Measurements from ENCODE around the gene RABGAP1L.

Gene RABGAP1L

DNA sequence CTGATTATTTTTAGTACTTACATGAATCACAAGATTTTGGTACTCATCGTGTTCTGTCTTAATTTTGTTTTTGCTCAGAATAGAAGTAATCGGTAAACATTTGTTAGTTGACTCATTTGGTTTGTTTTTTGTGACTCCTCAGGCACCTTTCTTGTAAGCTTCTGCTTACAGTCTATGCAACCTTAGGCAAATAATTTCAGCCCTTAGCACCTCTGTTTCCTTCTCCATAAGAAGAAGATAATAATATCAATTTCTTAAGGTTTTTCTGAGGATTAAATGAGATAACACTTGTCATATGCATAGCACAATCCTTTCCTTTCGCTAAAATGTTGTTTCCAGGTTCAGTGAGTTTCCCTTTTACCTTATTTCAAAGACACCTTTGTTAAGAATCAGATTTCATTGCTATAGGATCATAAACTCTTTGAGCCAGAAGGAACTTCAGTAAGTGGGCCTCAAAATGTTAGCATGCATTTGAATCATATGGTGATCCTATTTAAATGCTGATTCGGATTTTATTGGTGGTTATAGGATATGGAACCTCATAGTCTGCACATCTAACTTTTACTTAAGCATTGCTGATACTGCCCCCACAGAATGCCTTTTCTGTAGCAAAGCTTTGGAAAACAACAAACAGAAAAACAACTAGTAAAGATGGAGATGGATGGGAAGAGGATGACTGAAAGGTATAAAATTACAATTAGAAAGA is 567.7 kb downstream of the RABGAP1L start:
- no peak for DNase-seq

DNA sequence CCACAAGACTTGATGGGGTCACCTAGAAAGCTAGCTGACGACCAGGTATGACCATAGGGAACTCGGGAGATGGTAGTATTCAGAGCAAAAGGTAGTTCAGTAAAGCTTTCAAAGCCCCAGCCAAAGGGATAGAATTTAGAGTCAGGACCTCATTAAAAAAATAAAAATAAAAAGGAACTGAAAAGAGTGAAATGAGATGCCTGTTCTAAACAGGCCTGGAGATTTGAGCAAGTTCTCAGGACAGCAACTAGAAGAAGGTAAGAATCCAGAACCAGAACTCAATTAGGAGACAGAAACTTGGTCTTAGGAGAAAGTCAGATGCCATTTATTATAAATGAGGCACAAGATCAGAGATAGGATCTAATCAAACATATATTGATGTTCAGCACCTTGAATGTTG is 575.0 kb downstream of the RABGAP1L start:
- no peak for DNase-seq

DNA sequence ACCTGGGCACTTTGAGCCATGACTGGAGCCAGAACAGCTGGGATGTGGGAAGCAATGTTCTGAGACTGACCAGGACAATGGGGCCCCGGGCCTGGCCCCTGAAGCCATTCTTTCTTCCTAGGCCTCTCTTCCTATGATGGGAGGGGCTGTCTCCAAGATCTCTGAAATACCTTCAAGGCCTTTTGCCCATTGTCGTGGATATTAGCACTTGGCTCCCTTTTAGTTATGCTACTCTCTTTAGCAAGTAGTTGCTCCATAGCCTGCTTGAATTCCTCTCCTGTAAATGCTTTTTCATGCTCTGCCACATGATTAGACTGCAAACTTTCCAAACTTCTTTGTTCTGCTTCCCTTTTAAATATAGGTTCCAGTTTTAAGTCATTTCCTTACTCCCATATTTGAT is 577.5 kb downstream of the RABGAP1L start:
- DNase-seq, result no peak

DNA sequence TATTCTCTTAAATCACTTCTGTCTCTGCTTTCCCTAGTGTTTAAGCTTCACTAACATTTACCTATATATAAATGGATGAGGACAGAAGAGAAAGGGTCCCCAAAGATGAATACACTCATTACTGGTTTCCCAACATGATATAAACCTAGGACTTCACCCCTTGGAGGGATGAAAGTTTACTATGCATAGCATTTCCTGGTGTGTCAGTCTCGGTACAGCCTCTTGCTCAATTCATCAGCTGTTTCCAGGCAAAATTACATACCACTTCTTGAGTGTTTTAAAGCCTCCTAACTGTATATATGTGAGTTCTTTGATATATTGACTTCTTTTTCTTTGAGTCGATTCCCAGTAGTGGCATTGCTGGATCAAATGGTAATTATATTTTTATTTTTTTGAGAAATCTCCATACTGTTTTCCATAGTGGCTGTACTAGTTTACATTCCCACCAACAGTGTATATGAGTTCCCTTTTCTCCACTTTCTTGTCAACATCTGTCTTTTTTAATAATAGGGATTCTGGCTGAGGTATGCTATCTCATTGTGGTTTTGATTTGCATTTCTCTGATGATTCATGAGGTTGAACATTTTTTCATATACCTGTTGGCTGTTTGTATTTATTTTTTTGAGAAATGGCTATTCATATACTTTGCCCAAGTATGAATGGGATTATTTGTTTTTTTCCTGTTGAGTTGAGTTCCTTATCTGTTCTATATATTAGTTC is 581.1 kb downstream of the RABGAP1L start:
- no peak for DNase-seq

DNA sequence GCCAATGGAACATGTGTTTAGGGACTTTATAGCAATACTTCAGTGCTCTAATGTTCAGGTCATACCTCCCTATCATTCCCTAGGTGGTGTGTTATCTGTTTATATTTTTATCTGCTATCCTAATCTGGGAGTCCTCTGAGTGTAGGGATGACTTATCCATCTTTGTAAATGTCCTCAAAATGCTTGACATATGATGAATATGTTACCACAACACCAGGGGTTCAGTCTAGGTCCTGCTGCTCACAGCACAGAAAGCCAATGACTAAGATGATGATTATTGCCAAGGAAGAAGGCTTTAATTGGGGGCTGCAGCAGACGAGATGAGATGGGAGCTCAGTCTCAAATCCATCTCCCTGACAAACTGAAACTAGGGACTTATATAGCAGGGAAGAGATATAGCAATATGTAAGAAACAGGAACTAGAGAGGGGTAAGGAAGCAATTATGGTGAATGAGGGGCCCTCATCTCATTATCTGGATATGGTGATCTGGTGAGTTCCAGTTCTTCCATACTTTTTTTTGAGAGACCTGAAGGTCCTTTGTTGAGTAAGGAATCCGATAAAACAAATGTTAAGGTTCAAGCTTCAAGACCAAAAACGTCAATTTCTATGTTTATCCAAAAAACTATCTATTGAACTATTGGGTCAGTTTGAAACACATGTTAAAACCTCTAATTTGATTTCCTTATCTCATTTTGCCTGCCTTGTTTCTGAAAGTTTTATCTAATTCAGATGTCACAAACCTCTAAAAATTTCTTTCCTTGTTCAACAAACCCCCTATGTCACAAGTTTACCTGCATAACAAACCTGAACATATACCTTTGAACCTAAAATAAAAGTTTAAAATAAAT is 583.7 kb downstream of the RABGAP1L start:
- no peak for DNase-seq

DNA sequence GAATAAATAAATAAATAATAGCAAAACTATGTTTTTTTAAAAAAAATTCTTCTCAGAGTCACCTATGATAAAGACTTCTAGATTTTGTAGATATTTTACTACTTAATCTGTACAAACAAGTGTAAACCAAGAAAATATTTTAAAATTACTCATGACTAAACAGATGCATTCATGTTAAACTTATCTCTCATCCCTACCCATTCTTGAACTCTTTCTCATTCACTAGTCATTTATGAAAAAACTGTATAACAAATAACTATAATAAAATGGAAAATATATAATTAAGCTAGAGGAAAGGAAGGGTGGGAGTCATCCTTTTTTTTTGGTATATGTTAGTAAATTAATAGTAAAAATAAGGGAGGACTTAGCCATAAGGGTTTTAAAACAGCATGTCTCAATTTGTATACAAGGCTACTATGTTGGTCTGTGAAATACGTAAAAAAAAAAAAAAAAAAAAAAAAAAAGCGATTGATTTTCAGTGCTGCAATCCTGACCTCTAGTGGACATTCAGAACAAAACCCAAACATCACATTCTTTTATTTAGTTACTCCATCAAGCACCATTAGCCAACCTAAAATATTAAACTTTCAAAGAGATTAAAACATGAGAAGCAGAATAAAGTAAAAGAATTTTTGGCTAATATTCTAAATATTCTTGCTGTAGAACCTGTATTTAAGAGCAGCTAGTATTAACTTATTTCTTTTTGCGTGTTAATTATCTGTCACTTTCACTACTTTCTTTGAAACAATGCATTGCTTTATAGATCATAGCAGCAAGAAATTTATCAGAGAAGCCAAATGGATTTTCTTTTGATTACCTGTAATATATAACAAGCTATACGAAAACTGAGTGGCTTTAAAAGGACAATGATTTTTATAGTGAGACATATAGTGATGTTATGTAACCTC is 584.6 kb downstream of the RABGAP1L start:
- DNase-seq, result peak; percentile 67

GRCh38 chr1:174744886-174745285 is 585.6 kb downstream of the RABGAP1L start:
- no peak for DNase-seq

GRCh38 chr1:174746024-174746808 is 586.9 kb downstream of the RABGAP1L start:
- no peak for DNase-seq

GRCh38 chr1:174747613-174748012 is 588.3 kb downstream of the RABGAP1L start:
- no peak for DNase-seq

DNA sequence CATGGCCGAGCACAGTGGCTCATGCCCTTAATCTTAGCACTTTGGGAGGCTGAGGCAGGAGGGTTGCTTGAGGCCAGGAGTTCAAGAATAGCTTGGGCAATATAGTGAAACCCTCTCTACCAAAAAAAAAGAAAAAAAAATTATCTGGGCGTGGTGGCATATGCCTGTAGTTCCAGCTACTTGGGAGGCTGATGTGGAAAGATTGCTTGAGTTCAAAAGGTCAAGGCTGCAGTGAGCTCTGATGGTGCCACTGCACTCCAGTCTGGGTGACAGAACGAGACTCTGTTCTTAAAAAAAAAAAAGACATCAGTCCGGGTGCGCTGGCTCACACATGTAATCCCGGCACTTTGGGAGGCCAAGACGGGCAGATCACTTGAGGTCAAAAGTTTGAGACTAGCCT is 589.3 kb downstream of the RABGAP1L start:
- DNase-seq, result peak; percentile 49

- DNase-seq, result peak; percentile 16
These were observed 593.8 kb downstream of the RABGAP1L start for GRCh38 chr1:174753131-174753530.

- no peak for DNase-seq
These were observed 602.0 kb downstream of the RABGAP1L start for GRCh38 chr1:174761335-174761734.

- no peak for DNase-seq
These were observed 602.7 kb downstream of the RABGAP1L start for GRCh38 chr1:174761901-174762585.

GRCh38 chr1:174764191-174764590 is 604.9 kb downstream of the RABGAP1L start:
- no peak for DNase-seq

- DNase-seq, result peak; percentile 47
These were observed 607.4 kb downstream of the RABGAP1L start for GRCh38 chr1:174766727-174767126.

DNA sequence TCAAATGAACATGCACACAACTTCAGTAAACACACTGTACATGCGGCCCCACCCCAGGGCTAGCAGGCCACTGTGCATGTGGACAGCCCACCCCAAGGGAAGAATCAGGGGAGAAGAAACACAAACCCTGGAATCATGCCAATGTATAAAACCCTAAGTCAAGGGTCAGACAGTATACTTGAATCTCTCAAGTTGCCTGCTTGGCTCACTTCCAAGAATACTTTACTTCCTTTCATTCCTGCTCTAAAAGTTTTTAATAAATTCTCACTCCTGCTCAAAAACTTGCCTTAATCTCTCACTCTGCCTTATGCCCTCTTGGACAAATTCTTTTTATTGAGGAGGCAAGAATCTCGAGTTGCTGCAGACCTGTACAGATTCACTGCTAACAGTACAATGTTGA is 609.2 kb downstream of the RABGAP1L start:
- DNase-seq, result no peak

DNA sequence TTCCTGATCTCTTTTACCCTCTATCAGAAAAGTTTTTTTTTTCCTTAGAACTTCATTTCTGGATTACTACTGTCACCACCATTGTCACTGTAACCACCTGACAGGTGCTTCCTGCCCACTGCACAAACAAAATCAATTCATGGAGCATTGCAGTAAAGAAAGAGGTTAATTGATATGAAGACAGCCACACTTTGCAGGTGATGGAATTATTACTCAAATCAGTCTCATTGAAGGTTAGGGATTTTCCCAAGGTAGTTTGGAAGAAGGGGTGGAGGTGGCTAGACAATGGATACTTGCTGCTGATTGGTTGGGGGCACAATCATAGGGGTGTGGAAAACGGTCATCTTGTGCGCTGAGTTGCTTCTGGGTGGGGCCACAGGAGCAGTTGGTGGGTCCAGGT is 609.6 kb downstream of the RABGAP1L start:
- DNase-seq, result no peak

- DNase-seq, result peak; percentile 82
These were observed 610.7 kb downstream of the RABGAP1L start for GRCh38 chr1:174769961-174770549.

DNA sequence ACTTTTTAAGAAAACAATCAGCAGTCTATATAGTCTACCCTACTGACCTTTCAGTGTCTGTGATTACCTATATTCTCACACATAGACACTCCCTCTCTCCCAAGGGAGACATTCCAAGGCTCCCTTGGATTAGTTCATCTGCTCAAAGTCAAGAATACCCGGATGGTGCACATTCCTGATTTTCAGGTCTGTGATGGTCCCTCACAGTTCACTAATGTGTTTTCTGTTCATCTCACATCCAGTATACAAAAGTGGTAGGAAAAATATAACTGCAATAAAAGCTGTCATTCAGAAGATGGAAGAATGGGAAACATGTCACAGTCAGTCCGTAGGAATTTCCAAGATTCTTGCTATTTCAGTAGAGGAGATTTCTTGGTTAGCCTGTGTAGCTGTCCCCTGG is 616.3 kb downstream of the RABGAP1L start:
- no peak for DNase-seq

GRCh38 chr1:174777262-174777661 is 617.9 kb downstream of the RABGAP1L start:
- DNase-seq, result no peak

DNA sequence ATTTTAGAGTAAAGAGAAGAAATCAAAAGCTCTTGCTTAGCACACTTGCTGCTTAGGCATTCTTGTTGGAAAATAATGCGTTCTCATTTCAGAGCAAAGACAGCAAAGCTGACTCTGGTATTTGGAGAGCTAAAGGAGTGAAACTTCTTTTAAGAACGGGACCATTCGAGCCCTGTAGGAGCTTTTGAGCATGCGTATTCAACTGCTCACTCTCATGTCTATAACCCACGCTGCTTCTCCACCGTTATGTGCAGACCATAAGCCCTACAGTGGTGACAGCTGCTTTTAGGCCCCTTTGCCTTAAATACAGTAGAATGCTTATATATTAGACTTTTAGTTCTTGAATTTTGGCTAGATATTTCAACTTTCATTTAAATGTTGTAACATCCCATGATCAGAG is 626.2 kb downstream of the RABGAP1L start:
- no peak for DNase-seq

All from hematopoietic multipotent progenitor cell treated with erythropoietin and hydrocortisone succinate and interleukin-3 and kit ligand, for 8 days (in vitro differentiated cells).